Measurements from ENCODE around the gene SPAG16.

DNA sequence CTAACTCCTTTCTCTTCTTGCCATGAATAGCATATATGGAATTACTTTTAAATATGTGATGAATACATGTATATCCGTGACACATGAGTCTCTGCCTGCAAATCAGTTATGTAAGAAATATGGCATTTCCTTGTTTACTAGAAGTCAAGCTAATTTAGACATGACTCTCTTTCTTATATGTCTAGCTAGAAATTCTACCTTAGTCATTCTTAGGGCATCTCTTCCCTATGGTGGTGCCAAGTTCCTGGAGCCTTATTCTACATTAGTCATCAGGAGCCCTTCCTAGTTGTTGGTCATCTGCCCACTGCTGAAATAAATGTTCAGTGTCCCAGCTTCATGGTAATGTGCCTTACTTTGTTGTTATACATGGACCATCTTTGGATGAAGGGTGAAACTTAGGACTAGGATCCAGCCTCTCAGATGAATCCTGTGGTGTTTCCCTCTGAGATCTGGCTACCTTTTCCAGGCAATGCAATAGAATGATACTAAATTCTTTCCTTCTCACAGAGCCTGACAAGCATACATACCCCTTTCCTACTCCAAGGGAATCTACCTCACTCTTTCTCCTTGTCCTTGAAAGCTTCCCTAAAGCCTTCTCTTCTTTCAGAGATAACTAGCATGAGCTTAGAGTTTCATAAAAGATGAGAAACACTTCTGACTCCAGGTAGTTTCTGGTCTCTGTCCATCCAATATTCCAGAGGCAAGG, 711.3 kb downstream of the SPAG16 start:
- TF ChIP-seq, protein P1, sequence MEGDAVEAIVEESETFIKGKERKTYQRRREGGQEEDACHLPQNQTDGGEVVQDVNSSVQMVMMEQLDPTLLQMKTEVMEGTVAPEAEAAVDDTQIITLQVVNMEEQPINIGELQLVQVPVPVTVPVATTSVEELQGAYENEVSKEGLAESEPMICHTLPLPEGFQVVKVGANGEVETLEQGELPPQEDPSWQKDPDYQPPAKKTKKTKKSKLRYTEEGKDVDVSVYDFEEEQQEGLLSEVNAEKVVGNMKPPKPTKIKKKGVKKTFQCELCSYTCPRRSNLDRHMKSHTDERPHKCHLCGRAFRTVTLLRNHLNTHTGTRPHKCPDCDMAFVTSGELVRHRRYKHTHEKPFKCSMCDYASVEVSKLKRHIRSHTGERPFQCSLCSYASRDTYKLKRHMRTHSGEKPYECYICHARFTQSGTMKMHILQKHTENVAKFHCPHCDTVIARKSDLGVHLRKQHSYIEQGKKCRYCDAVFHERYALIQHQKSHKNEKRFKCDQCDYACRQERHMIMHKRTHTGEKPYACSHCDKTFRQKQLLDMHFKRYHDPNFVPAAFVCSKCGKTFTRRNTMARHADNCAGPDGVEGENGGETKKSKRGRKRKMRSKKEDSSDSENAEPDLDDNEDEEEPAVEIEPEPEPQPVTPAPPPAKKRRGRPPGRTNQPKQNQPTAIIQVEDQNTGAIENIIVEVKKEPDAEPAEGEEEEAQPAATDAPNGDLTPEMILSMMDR (conservative IDR thresholded peaks at IDR 0.05), result no peak
- no peak for TF ChIP-seq EZH2 (IDR thresholded peaks at IDR 0.05; ENCODE audit: low read depth)

Data from PC-9 (cell line).